Mucosa of descending colon (tissue), 3 donors: Measurements from ENCODE around the gene PAPSS1. TPM values are rescaled to one million over a fixed set of nuclear protein-coding genes. Genes with fewer than 3 reads are reported as not detected.

ENCODE experiments used
- ATAC-seq: fragments of 200-7000 bp; cut with Tn5 transposase; one replicate; pipeline ENCODE4 v1.9.1; 2020; ENCODE audit warnings: mild to moderate bottlenecking, moderate library complexity
- DNase-seq, 3 donors: peaks; one replicate each; pipeline ENCODE4 v3.0.0-alpha.2; 2020
- H3K36me3 ChIP-seq: fragments of 200-600 bp; one replicate; pipeline ENCODE4 v1.8.0; 2021; ENCODE audit warnings: low read depth, mild to moderate bottlenecking
- H3K4me1 ChIP-seq: fragments of 200-600 bp; one replicate; pipeline ENCODE4 v1.8.0; 2021; ENCODE audit warnings: low read depth, mild to moderate bottlenecking
- H3K4me3 ChIP-seq: fragments of 200-600 bp; one replicate; pipeline ENCODE4 v1.8.0; 2021; ENCODE audit warnings: mild to moderate bottlenecking
- H3K9me3 ChIP-seq: fragments of 200-600 bp; one replicate; pipeline ENCODE4 v1.8.0; 2021; ENCODE audit warnings: mild to moderate bottlenecking
- CTCF ChIP-seq: fragments of 200-600 bp; IDR thresholded peaks from one replicate; pipeline ENCODE4 v1.8.0; 2022; ENCODE audit warnings: antibody characterized with exemption, mild to moderate bottlenecking
- intact Hi-C, 2 donors: fragments of 100-400 bp; cut with DNase I in 1 of 2; cut with micrococcal nuclease in 1 of 2; formaldehyde crosslinking; loops; one replicate each; pipeline versions ENCODE4 v1.11.0 to v1.11.1; 2022; cut with DNase I, micrococcal nuclease
- total RNA-seq, 3 donors: library from RNA; stranded (reverse); fragmentation: NEBNext Ultra II Directional in 2 of 3; extraction: Animal tissue kit (Norgen Biotek cat#: 25700) in 2 of 3; gene quantifications; one replicate each; pipeline versions ENCODE4 v1.2.1 to v1.2.4, GENCODE V29; 2021 to 2023
- donor health status: DM: no; HTN: no; CAD: no; lungs with moderate emphysema.
- donor health status: DM: no; HTN: no; CAD: no.
- donor health status: DM: no; HTN: yes; CAD: no.

Gene PAPSS1
- total RNA-seq, 3 donors from 2014 or later, result 20.3 to 26.8 (median 20.7) TPM

GRCh38 chr4:107629318-107629717, 90.7 kb downstream of the PAPSS1 start:
- DNase-seq, result no peak
- Histone ChIP-seq H3K4me3 (no peak overlapping the region), H3K4me1 (no peaks in the 10 kb centered on the region), H3K36me3 (no peaks in the 10 kb centered on the region), H3K9me3 (no peaks in the 10 kb centered on the region)
- TF ChIP-seq CTCF, result no peak
- intact Hi-C loops, result no loop called here
- no peak for ATAC-seq

DNA sequence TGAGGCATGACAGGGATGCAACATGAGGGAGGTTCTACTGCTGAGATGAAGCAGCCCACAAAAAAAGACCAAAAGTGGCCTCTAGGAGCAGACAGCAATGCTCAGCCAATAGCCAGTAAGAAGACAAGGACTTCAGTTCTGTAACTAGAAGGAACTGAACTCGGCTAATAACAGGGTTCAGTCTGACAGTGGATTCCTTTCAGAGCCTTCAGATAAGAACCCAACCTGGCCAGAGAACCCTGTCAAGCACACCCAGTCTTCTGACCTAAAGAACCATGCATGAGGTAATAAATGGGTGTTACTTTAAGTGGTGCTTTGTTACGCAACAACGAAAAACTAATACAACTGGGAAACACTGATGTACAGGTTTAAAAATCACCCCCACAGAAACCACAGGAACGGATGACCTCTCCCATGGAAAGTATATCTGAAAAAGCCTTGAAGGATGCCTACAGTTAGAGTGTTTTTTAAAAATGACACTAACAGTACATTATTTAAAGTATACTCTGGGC, 94.6 kb downstream of the PAPSS1 start:
- no peaks in the 10 kb centered on the region for H3K4me1 ChIP-seq
- no peak for DNase-seq
- intact Hi-C loops, result no loop called here
- no peak for TF ChIP-seq CTCF
- H3K36me3 ChIP-seq, result no peaks in the 10 kb centered on the region
- peaks cover 5% of the 10 kb centered on the region for H3K9me3 ChIP-seq
- ATAC-seq, result no peak
- no peak overlapping the region for H3K4me3 ChIP-seq

DNA sequence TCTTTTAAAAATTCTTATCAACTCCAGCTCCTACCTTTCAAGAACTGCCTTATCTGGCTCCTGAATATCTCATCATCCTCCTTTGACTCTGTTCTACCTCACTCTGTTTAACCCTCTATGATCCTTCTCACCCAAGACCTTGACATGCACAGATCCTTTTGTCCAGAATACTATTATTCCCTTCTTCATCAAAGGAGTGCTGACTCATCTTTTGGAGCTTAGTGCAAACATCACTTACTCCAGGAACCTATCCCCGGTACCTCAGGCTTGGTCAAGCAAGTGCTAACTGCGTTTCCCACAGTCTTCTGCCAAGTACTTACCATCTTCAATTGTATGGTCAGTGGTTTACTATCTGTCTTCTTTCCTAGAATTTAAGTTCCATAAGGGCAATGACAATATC, 96.0 kb downstream of the PAPSS1 start:
- no peak for ATAC-seq
- DNase-seq, result no peak
- H3K4me3 ChIP-seq, result no peak overlapping the region
- peaks cover 5% of the 10 kb centered on the region for H3K9me3 ChIP-seq
- no peaks in the 10 kb centered on the region for H3K36me3 ChIP-seq
- no peaks in the 10 kb centered on the region for H3K4me1 ChIP-seq
- no peak for TF ChIP-seq CTCF
- intact Hi-C loops, result no loop called here

GRCh38 chr4:107622006-107622405, 98.0 kb downstream of the PAPSS1 start:
- no peak for TF ChIP-seq CTCF
- Histone ChIP-seq H3K4me3 (no peak overlapping the region), H3K4me1 (no peaks in the 10 kb centered on the region), H3K36me3 (no peaks in the 10 kb centered on the region), H3K9me3 (peaks cover 5% of the 10 kb centered on the region)
- no peak for ATAC-seq
- DNase-seq, result no peak
- intact Hi-C loops, result no loop called here

DNA sequence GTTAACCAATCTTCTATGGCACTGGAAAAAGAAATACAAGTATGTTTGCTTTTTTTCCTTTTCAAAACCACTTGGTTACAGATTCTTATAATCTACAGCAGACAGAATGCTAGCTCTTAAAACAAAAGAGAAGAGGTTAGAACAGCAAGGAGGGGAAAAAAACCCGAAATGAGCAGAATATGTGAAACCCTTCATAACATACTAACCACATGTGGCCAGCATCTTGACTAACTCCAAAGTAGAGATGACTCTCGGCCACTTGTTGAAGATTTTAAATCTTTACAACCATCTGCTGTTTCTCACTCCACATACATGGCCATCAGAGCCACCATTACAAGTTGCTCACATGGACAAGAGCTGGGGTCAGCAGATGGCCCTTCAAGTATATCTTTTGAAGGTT, 100.3 kb downstream of the PAPSS1 start:
- no peak for ATAC-seq
- H3K4me1 ChIP-seq, result no peaks in the 10 kb centered on the region
- DNase-seq, result no peak
- no peaks in the 10 kb centered on the region for H3K36me3 ChIP-seq
- intact Hi-C loops, result no loop called here
- TF ChIP-seq CTCF, result no peak
- H3K9me3 ChIP-seq, result peaks cover 5% of the 10 kb centered on the region
- H3K4me3 ChIP-seq, result no peak overlapping the region

GRCh38 chr4:107619066-107619465, 101.0 kb downstream of the PAPSS1 start:
- ATAC-seq (no peak), DNase-seq (no peak)
- peaks cover 5% of the 10 kb centered on the region for H3K9me3 ChIP-seq
- TF ChIP-seq CTCF, result no peak
- intact Hi-C loops, result no loop called here
- no peaks in the 10 kb centered on the region for H3K4me1 ChIP-seq
- no peak overlapping the region for H3K4me3 ChIP-seq
- H3K36me3 ChIP-seq, result no peaks in the 10 kb centered on the region
